Central memory CD8-positive, alpha-beta T cell (primary cell): Measurements from ENCODE around the gene PRMT5.
"Not testable (repeated sequence)": the region's sequence is repeated elsewhere in the genome, so short reads cannot be mapped to it uniquely, and the experiment has no call there.

Experiments
- ATAC-seq: fragments of 150-1000 bp; cut with Tn5 transposase; replicated peaks from 2 replicates; pipeline ENCODE4 v1.10.0; 2022; ENCODE audit warnings: mild to moderate bottlenecking, moderate FRiP score, moderate number of reproducible peaks; ENCODE audit not compliant: poor library complexity, severe bottlenecking; ENCODE audit errors: extremely low read depth
- DNase-seq, 2 donors: peaks; one replicate each; pipeline ENCODE4 v3.0.0; 2021; ENCODE audit warnings: low spot score in 2 of 2
- H3K27ac Mint-ChIP-seq: one replicate; pipeline ENCODE4 v1.8.0; 2022; ENCODE audit warnings: low read depth, mild to moderate bottlenecking, moderate library complexity, mixed read lengths
- H3K27me3 Mint-ChIP-seq: one replicate; pipeline ENCODE4 v1.8.0; 2022; ENCODE audit warnings: mixed read lengths
- H3K36me3 Mint-ChIP-seq: one replicate; pipeline ENCODE4 v1.8.0; 2022; ENCODE audit warnings: mild to moderate bottlenecking, moderate library complexity, mixed read lengths; ENCODE audit not compliant: insufficient read depth
- H3K4me1 Mint-ChIP-seq: one replicate; pipeline ENCODE4 v1.8.0; 2022; ENCODE audit warnings: mixed read lengths
- H3K4me3 Mint-ChIP-seq: one replicate; pipeline ENCODE4 v1.8.0; 2022; ENCODE audit warnings: mild to moderate bottlenecking, moderate library complexity, mixed read lengths
- H3K9me3 Mint-ChIP-seq: one replicate; pipeline ENCODE4 v1.8.0; 2022; ENCODE audit warnings: mixed read lengths

The PRMT5 gene

GRCh38 chr14:22925513-22925912 is 3.7 kb downstream of the PRMT5 start:
- no peak for DNase-seq
- no peaks in the 10 kb centered on the region for H3K9me3 Mint-ChIP-seq
- H3K36me3 Mint-ChIP-seq: peaks cover 19% of the 10 kb centered on the region
- peaks cover 5% of the 10 kb centered on the region for H3K4me1 Mint-ChIP-seq
- no peak for ATAC-seq
- H3K27ac Mint-ChIP-seq: no peak overlapping the region
- no peak overlapping the region for H3K4me3 Mint-ChIP-seq
- no peaks in the 10 kb centered on the region for H3K27me3 Mint-ChIP-seq

GRCh38 chr14:22923746-22924145 is 5.4 kb downstream of the PRMT5 start:
- Mint-ChIP-seq H3K4me3 (no peak overlapping the region), H3K4me1 (peaks cover 8% of the 10 kb centered on the region), H3K27ac (no peak overlapping the region), H3K9me3 (no peaks in the 10 kb centered on the region), H3K27me3 (no peaks in the 10 kb centered on the region), H3K36me3 (peaks cover 25% of the 10 kb centered on the region)
- ATAC-seq (no peak), DNase-seq (no peak)

GRCh38 chr14:22922294-22922693 is 6.9 kb downstream of the PRMT5 start:
- H3K36me3 Mint-ChIP-seq: peaks cover 34% of the 10 kb centered on the region
- DNase-seq (no peak), ATAC-seq (no peak)
- no peak overlapping the region for H3K4me3 Mint-ChIP-seq
- no peak overlapping the region for H3K27ac Mint-ChIP-seq
- peaks cover 21% of the 10 kb centered on the region for H3K4me1 Mint-ChIP-seq
- H3K9me3 Mint-ChIP-seq: no peaks in the 10 kb centered on the region
- H3K27me3 Mint-ChIP-seq: no peaks in the 10 kb centered on the region

- no peaks in the 10 kb centered on the region for H3K9me3 Mint-ChIP-seq
- ATAC-seq: no peak
- no peak overlapping the region for H3K27ac Mint-ChIP-seq
- DNase-seq: no peak
- H3K27me3 Mint-ChIP-seq: no peaks in the 10 kb centered on the region
- H3K4me1 Mint-ChIP-seq: peaks cover 18% of the 10 kb centered on the region
- peaks cover 34% of the 10 kb centered on the region for H3K36me3 Mint-ChIP-seq
- H3K4me3 Mint-ChIP-seq: no peak overlapping the region
Measured at GRCh38 chr14:22920697-22921096, 8.5 kb downstream of the PRMT5 start.

DNA sequence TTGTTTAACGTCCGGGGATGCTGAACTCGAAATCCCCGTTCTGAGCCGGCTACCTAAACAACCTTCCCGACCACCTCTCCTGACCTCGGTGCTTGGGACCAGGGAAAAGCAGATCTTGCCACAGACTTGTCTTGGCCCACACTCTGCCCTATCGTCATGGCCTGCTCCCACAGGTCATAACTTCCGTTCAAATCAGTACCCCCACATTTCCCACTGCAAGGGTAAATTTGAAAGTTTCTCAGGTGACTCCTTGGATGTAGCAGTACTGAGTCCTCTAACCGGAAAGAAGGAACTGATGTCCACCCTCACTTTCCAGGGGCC is 9.6 kb downstream of the PRMT5 start:
- Mint-ChIP-seq H3K27ac (peak overlapping the region; percentile 100), H3K4me1 (peaks cover 18% of the 10 kb centered on the region), H3K9me3 (no peaks in the 10 kb centered on the region), H3K4me3 (peak overlapping the region; percentile 94), H3K27me3 (no peaks in the 10 kb centered on the region), H3K36me3 (peaks cover 30% of the 10 kb centered on the region)
- DNase-seq (no peak), ATAC-seq (no peak)

DNA sequence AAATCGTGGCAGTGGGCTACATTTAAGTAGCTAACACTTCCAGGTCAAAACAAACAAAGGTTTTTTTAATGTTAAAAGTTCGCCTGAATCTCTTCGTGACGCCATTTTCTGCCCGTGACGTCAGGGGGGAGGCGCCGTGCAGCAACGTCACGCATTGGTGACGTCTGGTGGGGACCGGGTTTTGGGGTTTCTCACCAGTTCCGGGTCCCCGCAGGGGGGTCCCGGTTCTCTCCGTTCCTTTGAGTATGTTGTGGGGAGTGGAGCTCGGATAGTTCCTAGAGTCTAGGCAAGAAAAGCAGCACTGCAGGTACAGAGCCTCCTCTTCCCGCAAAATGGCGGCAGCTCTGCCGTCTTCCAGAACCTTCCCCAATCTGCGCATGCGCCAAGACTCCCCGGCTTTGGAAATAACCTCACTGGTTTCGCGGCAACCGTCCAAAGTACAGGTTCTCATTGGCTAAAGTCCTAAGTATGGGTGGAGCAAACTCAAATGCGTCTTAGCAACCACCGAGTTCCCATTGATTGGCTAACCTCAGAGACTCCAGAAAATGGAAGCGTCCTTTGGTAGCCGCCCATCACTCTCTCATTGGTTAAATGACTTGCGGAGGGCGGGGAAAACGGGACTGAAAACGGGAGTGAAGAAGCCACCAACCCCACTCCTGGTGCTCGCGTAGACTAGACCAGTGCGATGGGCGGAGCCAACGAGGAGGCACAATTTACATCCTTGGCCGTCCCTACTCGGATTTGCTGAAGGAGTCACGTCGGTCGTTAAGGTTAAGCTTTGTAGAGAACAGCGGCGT is 10.2 kb downstream of the PRMT5 start, which contains the start of gene RBM23:
TSS of gene RBM23 (minus strand) at position 346 of the 797 bp plus-strand sequence.
- Mint-ChIP-seq H3K36me3 (peaks cover 28% of the 10 kb centered on the region), H3K27me3 (no peaks in the 10 kb centered on the region), H3K9me3 (no peaks in the 10 kb centered on the region), H3K4me1 (peaks cover 18% of the 10 kb centered on the region), H3K4me3 (peak within 1 kb of the TSS; percentile 94), H3K27ac (peak within 1 kb of the TSS; percentile 100)
- ATAC-seq (peak; percentile 87), DNase-seq (peak; percentile 99 to 100)

- peak overlapping the region; percentile 35 for H3K27ac Mint-ChIP-seq
- ATAC-seq (no peak), DNase-seq (no peak)
- H3K36me3 Mint-ChIP-seq: peaks cover 40% of the 10 kb centered on the region
- H3K27me3 Mint-ChIP-seq: no peaks in the 10 kb centered on the region
- H3K4me1 Mint-ChIP-seq: peaks cover 33% of the 10 kb centered on the region
- no peaks in the 10 kb centered on the region for H3K9me3 Mint-ChIP-seq
- H3K4me3 Mint-ChIP-seq: no peak overlapping the region
Measured at GRCh38 chr14:22915886-22916521, 13.2 kb downstream of the PRMT5 start.

DNA sequence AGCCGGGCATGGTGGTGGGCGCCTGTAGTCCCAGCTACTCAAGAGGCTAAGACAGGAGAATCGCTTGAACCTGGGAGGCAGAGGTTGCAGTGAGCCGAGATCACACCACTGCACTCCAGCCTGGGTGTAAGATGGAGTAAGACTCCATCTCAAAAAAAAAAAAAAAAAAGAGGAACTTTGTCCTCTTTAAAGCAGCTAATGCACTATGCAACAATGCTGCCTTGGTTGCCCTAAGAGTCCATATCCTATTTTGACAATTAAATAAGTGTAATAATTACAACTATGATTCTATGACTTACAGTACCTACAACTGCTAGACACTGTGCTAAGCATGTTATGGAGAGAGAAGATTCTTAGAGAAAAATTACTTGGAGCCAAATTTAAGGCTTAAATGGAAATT is 14.3 kb downstream of the PRMT5 start:
- H3K36me3 Mint-ChIP-seq: peaks cover 48% of the 10 kb centered on the region
- peaks cover 33% of the 10 kb centered on the region for H3K4me1 Mint-ChIP-seq
- DNase-seq, ATAC-seq, H3K27me3 Mint-ChIP-seq, H3K27ac Mint-ChIP-seq, H3K9me3 Mint-ChIP-seq, H3K4me3 Mint-ChIP-seq: not testable (repeated sequence)

GRCh38 chr14:22910916-22911315 is 18.3 kb downstream of the PRMT5 start:
- ATAC-seq: no peak
- no peak overlapping the region for H3K4me3 Mint-ChIP-seq
- H3K27ac Mint-ChIP-seq: no peak overlapping the region
- H3K9me3 Mint-ChIP-seq: no peaks in the 10 kb centered on the region
- no peak for DNase-seq
- H3K36me3 Mint-ChIP-seq: peaks cover 60% of the 10 kb centered on the region
- H3K27me3 Mint-ChIP-seq: no peaks in the 10 kb centered on the region
- peaks cover 22% of the 10 kb centered on the region for H3K4me1 Mint-ChIP-seq

- DNase-seq: no peak
- H3K27ac Mint-ChIP-seq: no peak overlapping the region
- H3K27me3 Mint-ChIP-seq: no peaks in the 10 kb centered on the region
- peaks cover 79% of the 10 kb centered on the region for H3K36me3 Mint-ChIP-seq
- H3K9me3 Mint-ChIP-seq: no peaks in the 10 kb centered on the region
- H3K4me3 Mint-ChIP-seq: no peak overlapping the region
- H3K4me1 Mint-ChIP-seq: peaks cover 22% of the 10 kb centered on the region
- no peak for ATAC-seq
Measured at GRCh38 chr14:22908601-22909000, 20.6 kb downstream of the PRMT5 start.

DNA sequence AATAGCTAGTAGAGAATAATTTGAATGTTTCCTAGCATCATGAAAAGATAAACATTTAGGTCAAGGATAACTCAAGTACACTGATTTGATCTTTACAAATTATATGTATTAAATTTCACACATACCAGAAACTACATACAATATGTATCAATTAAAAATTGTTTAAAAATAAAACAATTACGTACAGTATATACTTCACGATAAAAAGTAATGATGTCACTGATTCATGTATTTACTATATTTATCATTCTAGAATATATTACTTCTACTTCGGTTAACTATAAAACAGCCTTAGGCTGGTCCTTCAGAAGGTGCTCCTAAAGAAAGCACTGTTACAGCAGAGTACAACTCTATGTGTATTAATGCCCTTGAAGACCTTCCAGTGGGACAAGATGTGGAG is 21.7 kb downstream of the PRMT5 start:
- Mint-ChIP-seq H3K4me3 (no peak overlapping the region), H3K4me1 (peaks cover 16% of the 10 kb centered on the region), H3K36me3 (peaks cover 83% of the 10 kb centered on the region), H3K9me3 (no peaks in the 10 kb centered on the region), H3K27ac (no peak overlapping the region), H3K27me3 (no peaks in the 10 kb centered on the region)
- ATAC-seq (no peak), DNase-seq (no peak)

DNA sequence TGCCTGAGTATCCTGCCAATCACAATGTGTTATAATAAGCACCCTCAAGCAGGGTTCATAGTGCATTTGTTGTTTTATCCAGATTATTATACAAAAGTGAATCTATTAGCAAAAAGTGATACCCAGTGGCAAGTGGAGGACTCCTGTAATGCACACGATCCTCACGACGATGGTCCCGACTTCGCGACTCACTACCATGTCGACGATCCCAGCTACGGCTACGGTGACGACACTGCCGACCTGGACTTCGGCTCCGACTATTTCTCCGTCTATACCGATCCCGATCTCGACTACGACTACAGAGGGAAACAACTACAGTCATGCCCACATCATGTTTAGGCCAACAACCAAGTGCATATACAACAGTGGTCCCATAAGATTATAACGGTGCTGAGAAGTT is 23.1 kb downstream of the PRMT5 start:
- H3K36me3 Mint-ChIP-seq: peaks cover 83% of the 10 kb centered on the region
- H3K27me3 Mint-ChIP-seq: no peaks in the 10 kb centered on the region
- DNase-seq (no peak), ATAC-seq (no peak)
- H3K9me3 Mint-ChIP-seq: no peaks in the 10 kb centered on the region
- peaks cover 8% of the 10 kb centered on the region for H3K4me1 Mint-ChIP-seq
- H3K27ac Mint-ChIP-seq: no peak overlapping the region
- no peak overlapping the region for H3K4me3 Mint-ChIP-seq

- H3K27ac Mint-ChIP-seq: no peak overlapping the region
- H3K4me3 Mint-ChIP-seq: no peak overlapping the region
- H3K36me3 Mint-ChIP-seq: peaks cover 78% of the 10 kb centered on the region
- ATAC-seq (no peak), DNase-seq (no peak)
- peaks cover 11% of the 10 kb centered on the region for H3K4me1 Mint-ChIP-seq
- no peaks in the 10 kb centered on the region for H3K9me3 Mint-ChIP-seq
- H3K27me3 Mint-ChIP-seq: no peaks in the 10 kb centered on the region
Measured at GRCh38 chr14:22905627-22906026, 23.5 kb downstream of the PRMT5 start.
